ENCODE results near the gene LRP2. TPM values are rescaled to one million over a fixed set of nuclear protein-coding genes. Genes with fewer than 3 reads are reported as not detected.

The LRP2 gene
- total and polyA plus RNA-seq, 2 of the 8 experiments (the other 6 are each of a cell fraction or from before 2014, with no cell fraction given): 2.0 to 2.9 TPM

DNA sequence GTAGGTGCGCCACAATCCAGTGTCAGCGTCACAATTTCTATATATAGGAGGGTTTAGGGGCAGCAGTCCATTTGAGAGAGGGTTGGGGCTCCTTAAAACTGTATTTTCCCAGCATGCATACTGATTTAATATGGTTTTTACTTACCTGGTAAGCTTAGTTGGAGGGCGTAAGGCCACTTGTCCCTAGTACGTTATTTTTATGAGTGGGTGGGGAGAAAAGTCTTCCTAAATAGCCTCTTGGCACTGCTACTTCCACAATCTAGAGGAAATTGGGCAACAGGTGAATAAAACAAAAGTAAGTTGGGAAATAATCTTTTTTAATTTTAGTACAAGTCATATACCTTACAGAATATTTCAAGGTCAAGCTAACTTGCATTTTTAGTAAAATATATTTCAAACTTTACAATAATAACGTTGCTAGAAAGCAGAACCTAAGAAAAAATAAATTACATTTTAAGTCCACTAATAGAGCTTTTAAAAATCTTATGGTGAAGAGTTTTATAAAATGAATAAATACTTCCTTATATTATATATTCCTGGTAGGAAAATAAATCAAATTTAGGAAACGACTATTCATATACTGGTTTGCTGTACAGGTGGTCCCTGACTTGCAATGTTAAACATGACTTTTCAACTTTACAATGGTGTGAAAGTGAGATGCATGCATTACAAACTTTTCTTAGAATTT is 272.1 kb downstream of the LRP2 start:
- H3K27ac ChIP-seq (ENCODE audit: low read depth, low read length): no peak overlapping the region
- H2BK20ac ChIP-seq (ENCODE audit: low read length): no peak overlapping the region
- no peaks in the 10 kb centered on the region for H3K36me3 ChIP-seq (ENCODE audit: control insufficient read depth in 2 of 4, insufficient read depth in 4 of 4, low read length in 3 of 4)
- no peak overlapping the region for H2AK5ac ChIP-seq (ENCODE audit: low read depth, low read length)
- no peaks in the 10 kb centered on the region for H3K79me2 ChIP-seq (ENCODE audit: control insufficient read depth in 1 of 2, insufficient read depth in 2 of 2, low read length in 2 of 2)
- H2BK15ac ChIP-seq (ENCODE audit: low read length): no peak overlapping the region
- H2BK5ac ChIP-seq (ENCODE audit: low read depth, low read length): no peak overlapping the region
- H3K23me2 ChIP-seq (ENCODE audit: low read depth, low read length): no peaks in the 10 kb centered on the region; the same call in 1 of the 2 replicates
- ChIA-PET CTCF (ENCODE audit: partially characterized antibody) (interaction anchor here (1.0 to 1.6 kb wide), 3 partner anchors 11 to 141 kb away, joined by 3 to 4 read pairs (median 4); no protein-coding TSS in a partner anchor), POLR2A (ENCODE audit: partially characterized antibody) (no interaction called here)
- no peaks in the 10 kb centered on the region for H3K9me3 ChIP-seq (ENCODE audit: insufficient read depth in 2 of 2, low read depth in 1 of 2, low read length in 1 of 2)
- H3K23ac ChIP-seq (ENCODE audit: insufficient read length): no peak overlapping the region
- 89% methylated on average over 6 of the region's 6 CpGs; no CpG with 5 or more reads in 1 of the 2 experiments for WGBS, 2 experiments (ENCODE audit: extremely low coverage in 1 of 2, insufficient coverage in 1 of 2, insufficient read length in 1 of 2, insufficient replicate concordance in 2 of 2, low coverage in 1 of 2, low lambda C conversion rate in 2 of 2, missing lambda C conversion rate in 1 of 2)
- H3K27me3 ChIP-seq (replicated peaks in 1 of 4; ENCODE audit: control insufficient read depth in 3 of 4, extremely low read depth in 1 of 4, insufficient read depth in 3 of 4, low read length in 3 of 4): no peaks in the 10 kb centered on the region; a peak in 2 of 7 replicates
- H3K14ac ChIP-seq (ENCODE audit: insufficient read length): no peak overlapping the region
- no peak overlapping the region for H3K4ac ChIP-seq (replicated peaks; ENCODE audit: insufficient read length, low read depth, low read length)
- H3K9ac ChIP-seq (replicated peaks in 1 of 4; ENCODE audit: extremely low read depth in 1 of 4, low read depth in 3 of 4, low read length in 3 of 4): no peak overlapping the region
- no peak overlapping the region for H3K18ac ChIP-seq (ENCODE audit: extremely low read depth, low read length)
- FAIRE-seq (no peak), DNase-seq (ENCODE audit: low read depth in 1 of 2, low spot score in 2 of 2) (no peak)
- H3K4me2 ChIP-seq (ENCODE audit: insufficient read depth in 1 of 2, low read depth in 2 of 2, low read length in 2 of 2): no peak overlapping the region
- H4K8ac ChIP-seq (ENCODE audit: extremely low read depth, insufficient read depth, low read length): no peak overlapping the region
- no peak overlapping the region for H2AFZ ChIP-seq (ENCODE audit: low read length)
- H3K4me3 ChIP-seq (ENCODE audit: extremely low read depth in 1 of 4, insufficient read depth in 2 of 4, low read depth in 3 of 4, low read length in 4 of 4): no peak overlapping the region
- H4K91ac ChIP-seq (replicated peaks; ENCODE audit: insufficient read length, low read length): no peak overlapping the region
- no peak overlapping the region for H2BK12ac ChIP-seq (ENCODE audit: low read depth, low read length)
- 0 out of 7 replicates have a peak, but pooled peaks cover 0 to 3% (median 0%) of the 10 kb centered on the region in 4 experiments for H3K4me1 ChIP-seq (replicated peaks in 1 of 4; ENCODE audit: control insufficient read depth in 3 of 4, insufficient read depth in 4 of 4, low read length in 3 of 4)
- no peak overlapping the region for H2BK120ac ChIP-seq (replicated peaks; ENCODE audit: low read depth, low read length)
- no peaks in the 10 kb centered on the region for H3K79me1 ChIP-seq (ENCODE audit: low read depth, low read length)
- TF ChIP-seq PHF8 (conservative IDR thresholded peaks at IDR 0.05; ENCODE audit: low read depth, low read length): no peak
- H4K20me1 ChIP-seq (replicated peaks in 1 of 2; ENCODE audit: control insufficient read depth in 1 of 2, insufficient read depth in 2 of 2, low read length in 2 of 2): no peaks in the 10 kb centered on the region
- no peak overlapping the region for H4K5ac ChIP-seq (ENCODE audit: insufficient read length, low read depth, low read length)
- no peak overlapping the region for H3K56ac ChIP-seq (replicated peaks; ENCODE audit: insufficient read length, low read depth, low read length)

Data from H1 (cell line).